GM18873 (cell line): ENCODE data around the gene ARL5C.
"Not testable (repeated sequence)": the region's sequence is repeated elsewhere in the genome, so short reads cannot be mapped to it uniquely, and the experiment has no call there.

ENCODE experiments used
- ATAC-seq: cut with Tn5 transposase; IDR thresholded peaks from one replicate; pipeline ENCODE4 v1.9.1; 2021; ENCODE audit warnings: mild to moderate bottlenecking, moderate library complexity, moderate number of reproducible peaks; ENCODE audit not compliant: unreplicated experiment, low FRiP score

ARL5C gene

GRCh38 chr17:39145143-39145542 lies 20.8 kb downstream of the ARL5C start:
- ATAC-seq = no peak

DNA sequence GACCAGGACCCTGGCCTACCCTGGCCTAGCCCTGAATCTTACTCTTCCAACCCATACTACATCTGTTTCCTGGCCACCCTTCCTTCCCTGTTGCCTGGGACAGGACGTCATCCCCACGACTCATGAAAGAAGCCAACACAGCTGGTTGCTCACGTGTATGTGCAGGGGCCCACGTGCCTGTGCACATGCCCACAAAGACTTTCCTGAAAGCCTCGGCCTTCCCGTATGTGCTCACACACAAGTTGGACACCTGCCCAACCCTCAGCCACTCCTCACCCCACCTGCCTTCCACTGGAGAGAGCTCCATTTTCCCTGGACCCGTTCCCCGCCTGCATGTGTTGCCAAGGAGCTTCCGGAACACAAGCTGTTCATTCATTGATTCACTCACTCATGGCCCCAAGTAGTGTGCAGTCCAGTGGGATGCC lies 21.5 kb downstream of the ARL5C start:
- no peak for ATAC-seq

GRCh38 chr17:39143552-39144093 lies 22.3 kb downstream of the ARL5C start:
- ATAC-seq = no peak

- no peak for ATAC-seq
These were observed 23.9 kb downstream of the ARL5C start for GRCh38 chr17:39141915-39142664.

- ATAC-seq = no peak
These were observed 24.7 kb downstream of the ARL5C start for GRCh38 chr17:39141294-39141693.

DNA sequence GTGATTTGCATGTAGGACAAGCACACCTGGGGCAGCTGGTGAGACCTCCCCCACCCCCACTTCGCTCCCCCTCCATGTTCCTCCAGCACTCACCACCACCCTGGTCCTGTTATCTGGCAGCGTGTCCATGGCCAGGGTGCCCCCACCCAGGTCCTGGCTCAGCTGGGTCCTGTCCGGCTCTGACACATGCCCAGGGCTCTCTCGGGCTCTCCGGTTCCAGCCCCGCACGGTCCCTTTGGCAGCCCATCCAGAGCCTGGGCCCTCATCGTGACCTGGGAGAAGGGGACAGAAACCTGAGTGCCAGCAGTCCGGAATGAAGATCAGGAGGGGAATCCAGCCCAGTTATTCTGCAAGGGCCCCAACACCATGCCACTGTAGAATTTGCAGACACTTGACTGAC lies 26.4 kb downstream of the ARL5C start:
- ATAC-seq = no peak

DNA sequence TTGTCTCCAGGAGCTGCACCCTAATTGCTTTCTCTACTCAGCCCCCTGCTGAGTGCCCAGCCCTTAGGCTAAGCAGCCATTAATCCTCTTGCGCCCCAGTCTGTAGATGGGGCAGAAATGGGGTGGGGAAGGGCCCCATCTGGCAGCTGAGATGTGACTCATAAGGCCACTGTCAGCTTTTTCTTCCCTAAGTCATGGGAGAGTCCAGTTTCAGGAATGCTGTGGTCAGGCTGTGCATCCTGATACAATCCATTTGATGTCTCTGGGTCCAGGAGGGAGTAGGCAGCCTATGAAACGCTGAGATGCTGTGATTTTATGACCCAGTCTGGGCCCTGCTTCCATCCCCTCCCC lies 26.8 kb downstream of the ARL5C start:
- no peak for ATAC-seq

DNA sequence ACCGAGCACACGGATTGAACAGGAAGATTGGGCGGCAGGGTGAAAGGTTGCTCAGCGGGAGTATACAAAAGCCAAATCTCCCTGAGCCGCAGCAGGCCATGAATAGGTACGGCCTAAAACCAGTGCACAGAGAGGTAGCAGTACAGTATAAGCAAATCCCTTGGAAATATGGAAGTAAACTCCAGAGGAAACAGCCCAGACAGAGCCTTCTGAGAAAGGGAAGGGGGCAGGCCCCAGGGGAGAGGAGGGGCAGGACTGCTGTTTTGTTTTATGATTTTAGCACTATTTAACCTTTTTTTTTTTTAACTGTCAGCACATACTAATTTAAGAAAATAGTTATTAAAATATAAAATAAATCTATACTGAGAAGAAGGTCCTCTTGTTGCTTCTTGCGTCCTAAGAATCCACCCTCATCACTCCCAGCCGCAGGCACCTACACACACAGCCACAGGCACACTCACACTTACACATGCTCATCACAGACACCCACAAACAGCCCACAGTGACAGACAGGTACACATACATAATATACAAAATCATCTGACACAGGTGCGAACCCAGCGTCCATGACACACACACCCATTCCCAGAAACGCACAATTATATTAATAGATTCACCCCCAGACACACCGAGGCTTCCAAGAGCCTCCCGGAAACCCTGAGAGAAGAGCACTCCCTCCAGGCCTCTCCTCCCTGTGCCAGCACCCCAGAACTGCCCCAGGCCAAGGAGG lies 27.4 kb downstream of the ARL5C start:
- ATAC-seq = no peak

- ATAC-seq = no peak
These were observed 31.1 kb downstream of the ARL5C start for GRCh38 chr17:39134878-39135277.

DNA sequence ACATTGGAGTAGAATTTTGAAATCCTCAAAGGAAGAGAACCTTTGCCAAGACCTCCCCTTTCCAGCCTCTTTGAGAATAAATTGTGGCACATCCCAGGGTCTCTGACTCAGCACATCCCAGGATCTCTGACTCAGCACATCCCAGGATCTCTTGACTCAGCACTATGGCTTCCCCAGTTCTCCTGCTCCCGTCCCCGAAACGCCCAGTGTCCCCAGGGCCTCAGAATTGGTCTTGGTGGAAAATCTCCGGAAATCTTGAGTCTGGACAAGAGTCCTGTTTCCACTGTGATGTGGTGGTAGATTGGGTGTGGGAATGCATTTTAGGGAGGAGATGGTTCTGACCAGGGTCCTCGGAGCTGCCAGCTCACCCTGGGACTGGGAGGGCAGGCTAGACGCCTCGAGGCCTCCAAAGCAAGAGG lies 33.8 kb downstream of the ARL5C start:
- ATAC-seq = no peak

GRCh38 chr17:39131616-39132015 lies 34.3 kb downstream of the ARL5C start:
- no peak for ATAC-seq

DNA sequence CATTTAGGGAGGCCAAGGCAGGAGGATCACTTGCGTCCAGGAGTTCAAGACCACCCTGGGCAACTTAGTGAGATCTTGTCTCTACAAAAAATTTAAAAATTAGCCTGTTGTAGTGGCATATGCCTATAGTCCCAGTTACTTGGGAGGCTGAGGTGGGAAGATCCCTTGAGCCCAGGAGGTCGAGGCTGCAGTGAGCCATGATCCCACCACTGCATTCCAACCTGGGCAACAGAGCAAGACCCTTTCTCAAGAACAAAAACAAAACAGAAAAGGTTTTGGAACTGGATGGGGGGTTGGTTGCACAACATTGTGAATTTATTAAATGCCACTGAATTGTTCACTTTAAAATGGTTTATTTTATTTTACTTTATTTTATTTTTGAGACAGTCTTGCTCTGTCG lies 35.8 kb downstream of the ARL5C start:
- ATAC-seq = no peak

- ATAC-seq = not testable (repeated sequence)
These were observed 36.4 kb downstream of the ARL5C start for GRCh38 chr17:39129544-39129943.

DNA sequence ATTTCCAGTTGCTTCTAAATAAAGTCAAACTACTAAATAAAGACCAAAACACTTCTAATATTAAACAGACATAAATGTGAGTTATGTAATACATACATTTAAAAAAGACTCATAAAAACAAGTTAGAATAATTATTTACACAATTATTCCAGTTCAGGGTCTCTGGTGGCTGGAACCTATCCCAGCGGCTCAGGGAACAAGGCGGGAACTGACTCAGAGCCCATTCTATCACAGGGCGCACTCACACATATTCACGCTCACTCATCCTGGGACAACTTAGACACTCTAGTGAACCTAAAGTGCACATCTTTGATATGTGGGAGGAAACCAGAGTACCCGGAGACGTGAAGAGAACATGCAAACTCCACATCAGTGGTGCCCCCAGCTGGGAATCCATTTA lies 39.5 kb downstream of the ARL5C start:
- ATAC-seq = no peak

- no peak for ATAC-seq
These were observed 40.7 kb downstream of the ARL5C start for GRCh38 chr17:39125143-39125875.

DNA sequence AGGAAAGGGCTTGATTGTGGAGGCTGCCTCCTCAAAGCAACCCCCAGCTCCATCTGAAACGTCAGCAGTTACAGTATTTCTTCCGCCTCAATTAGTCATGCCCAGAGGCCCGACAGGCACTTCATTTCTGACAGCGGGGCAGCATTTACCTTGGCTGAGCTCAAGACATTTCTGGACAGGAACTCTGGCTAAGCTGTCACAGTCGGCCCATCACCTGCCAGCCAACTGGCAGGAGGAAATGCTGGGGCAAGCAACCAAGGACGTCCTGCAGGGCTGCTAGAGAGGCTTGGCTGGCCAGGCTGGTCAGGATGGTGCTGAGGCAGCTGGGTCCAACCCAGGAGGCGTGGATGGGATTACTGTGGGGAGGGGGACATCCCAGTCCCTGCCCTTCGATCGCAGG lies 42.3 kb downstream of the ARL5C start:
- no peak for ATAC-seq

GRCh38 chr17:39122991-39123390 lies 43.0 kb downstream of the ARL5C start:
- no peak for ATAC-seq

GRCh38 chr17:39121919-39122318 lies 44.0 kb downstream of the ARL5C start:
- ATAC-seq = not testable (repeated sequence)

- ATAC-seq = no peak
These were observed 47.1 kb downstream of the ARL5C start for GRCh38 chr17:39118674-39119419.

- no peak for ATAC-seq
These were observed 49.7 kb downstream of the ARL5C start for GRCh38 chr17:39116224-39116623.
